GM18526 (cell line): ENCODE results near the gene NDUFB5.

Experiments
- POLR2A ChIP-seq: IDR thresholded peaks from 3 replicates; pipeline ENCODE4 v1.6.1; 2011; ENCODE audit not compliant: insufficient read length; ENCODE audit errors: extremely low read depth

Gene NDUFB5

GRCh38 chr3:179658606-179659005 is 54.0 kb downstream of the NDUFB5 start:
- TF ChIP-seq POLR2A, result no peak

DNA sequence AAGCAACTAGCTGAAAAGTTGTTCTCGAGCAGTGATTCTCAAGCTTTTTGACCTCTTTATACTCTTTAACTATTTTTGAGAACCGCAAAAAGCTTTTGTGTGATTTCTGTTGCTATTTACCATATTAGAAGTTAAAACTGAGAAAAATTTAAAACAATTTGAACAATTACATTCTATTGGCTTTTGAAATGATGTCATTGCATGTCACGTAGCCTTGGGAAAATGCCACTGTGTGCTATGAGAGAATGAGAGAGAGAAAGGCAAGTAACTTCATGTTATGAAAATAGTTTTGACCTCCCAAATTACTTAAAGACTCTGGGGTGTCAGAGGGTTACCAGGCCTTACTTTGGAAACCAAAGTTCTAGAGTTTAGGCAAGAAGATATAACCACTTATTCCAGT is 56.3 kb downstream of the NDUFB5 start:
- TF ChIP-seq POLR2A, result no peak

DNA sequence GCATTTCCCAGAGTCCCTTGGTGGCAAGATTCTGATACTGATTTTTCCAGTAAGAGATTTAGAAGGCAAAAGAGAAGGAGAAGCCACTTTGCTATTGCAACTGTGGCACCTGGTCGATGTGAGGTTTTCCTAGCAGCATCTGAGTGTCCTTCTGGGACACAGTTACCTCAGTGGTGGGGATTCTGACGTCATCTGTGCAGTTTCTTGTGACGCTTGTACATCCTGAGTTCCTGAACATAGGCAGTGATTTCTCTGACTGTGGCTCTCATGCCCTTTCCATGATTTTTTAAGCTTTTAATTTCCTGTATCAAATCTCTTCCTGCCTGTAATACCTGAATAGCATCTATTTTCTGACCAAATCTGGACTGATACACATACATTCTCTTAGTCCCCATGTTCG is 57.2 kb downstream of the NDUFB5 start:
- TF ChIP-seq POLR2A, result no peak

DNA sequence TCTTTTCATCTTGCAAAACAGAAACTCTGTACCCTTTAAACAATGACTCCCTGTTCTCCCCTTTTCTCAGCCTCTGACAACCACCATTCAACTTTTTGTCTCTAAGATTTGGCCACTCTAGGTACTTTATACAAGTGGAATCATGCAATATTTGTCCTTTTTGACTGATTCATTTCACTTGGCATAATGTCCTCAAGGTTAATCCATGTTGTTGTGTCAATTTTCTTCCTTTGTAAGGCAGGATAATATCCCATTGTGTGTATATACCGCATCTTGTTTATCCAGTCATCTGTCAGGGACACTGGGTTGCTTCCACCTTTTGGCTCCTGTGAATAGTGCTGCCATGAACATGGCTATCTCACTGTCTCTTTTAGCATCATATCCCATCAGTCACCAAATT is 58.5 kb downstream of the NDUFB5 start:
- TF ChIP-seq POLR2A, result no peak

DNA sequence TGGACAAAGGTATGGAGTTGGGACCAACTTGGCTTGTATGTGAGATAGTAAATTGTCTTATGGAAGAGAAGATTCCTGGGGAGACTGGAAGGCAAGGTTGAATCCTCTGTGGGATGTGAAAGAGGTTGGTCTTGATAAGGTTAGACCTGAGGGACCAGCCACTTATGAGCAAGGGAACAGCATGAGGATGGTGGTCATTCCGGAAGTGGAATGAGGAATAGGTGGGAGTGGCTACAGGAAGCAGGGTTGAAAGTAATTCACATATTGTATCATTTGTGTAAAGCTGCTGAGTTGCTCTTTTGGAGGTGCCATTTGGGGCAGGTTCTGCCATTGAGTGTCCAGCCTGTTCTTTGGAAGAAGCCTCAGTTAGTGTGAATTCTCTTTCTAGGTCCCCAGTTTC is 61.4 kb downstream of the NDUFB5 start:
- no peak for TF ChIP-seq POLR2A

DNA sequence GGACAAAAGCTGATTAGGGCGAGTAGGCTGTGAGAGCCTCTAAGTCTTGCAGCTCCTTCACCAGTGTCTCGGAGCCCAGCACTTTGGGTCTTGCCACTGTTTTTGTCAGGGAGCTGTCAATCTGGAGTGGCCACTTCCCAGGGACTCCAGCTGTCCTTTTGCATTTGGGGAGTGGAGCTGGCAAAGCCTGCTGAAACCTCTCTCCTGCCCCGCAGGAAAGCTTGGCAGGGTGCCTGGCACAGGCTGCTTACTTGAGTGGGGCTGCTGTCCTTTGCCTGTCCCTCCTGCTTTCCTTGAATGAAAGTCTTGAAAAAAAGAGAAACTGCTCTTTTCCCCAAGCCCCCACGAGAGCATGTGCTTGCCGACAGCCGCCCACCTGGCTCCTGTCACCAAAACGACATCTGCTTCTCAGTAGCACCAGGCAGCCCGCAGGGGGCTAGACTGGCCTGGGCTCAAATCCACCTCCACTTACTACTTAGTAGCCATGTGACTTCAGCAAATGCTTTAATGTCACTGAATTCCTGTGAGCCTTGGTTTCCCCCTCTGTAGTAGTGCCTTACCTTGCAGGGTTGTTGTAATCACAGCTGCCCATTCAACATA is 61.9 kb downstream of the NDUFB5 start:
- no peak for TF ChIP-seq POLR2A

DNA sequence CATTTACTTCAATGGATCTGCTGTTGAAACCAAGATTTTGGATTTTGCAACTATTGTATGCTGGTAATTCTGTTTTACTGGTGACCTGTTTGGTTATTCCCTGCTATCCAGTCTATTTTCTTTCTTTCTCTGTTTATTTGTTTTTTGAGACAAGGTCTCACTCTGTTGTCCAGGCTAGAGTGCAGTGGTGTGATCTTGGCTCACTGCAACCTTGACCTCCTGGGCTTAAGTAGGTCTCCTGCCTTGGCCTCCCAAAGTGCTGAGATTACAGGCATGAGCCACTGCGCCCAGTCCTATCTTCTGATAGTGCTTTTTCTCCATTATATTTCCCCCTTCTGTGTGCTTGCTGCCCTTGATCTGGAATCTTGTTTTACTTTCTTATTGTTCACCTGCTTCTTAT is 63.8 kb downstream of the NDUFB5 start:
- no peak for TF ChIP-seq POLR2A

GRCh38 chr3:179670311-179670710 is 65.7 kb downstream of the NDUFB5 start:
- TF ChIP-seq POLR2A, result no peak

DNA sequence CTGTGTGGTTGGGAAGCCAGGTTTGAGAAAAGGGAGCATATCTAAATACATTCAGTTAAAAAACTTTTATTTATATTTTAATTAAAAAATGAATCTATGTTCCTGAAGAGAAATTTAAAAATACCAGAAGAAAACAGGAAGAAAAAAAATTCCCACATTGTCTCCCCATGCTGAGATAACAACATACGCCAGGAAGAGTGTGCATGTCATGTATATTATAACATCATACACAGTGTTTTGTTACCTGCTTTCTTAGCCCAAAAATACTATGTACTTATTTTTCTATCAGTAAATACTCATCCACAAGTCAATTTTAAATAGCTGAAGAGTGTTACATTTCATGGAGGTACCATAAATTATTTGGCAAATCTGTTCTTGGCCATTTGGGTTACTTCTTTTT is 66.7 kb downstream of the NDUFB5 start:
- no peak for TF ChIP-seq POLR2A

GRCh38 chr3:179671747-179672242 is 67.2 kb downstream of the NDUFB5 start:
- TF ChIP-seq POLR2A, result no peak

DNA sequence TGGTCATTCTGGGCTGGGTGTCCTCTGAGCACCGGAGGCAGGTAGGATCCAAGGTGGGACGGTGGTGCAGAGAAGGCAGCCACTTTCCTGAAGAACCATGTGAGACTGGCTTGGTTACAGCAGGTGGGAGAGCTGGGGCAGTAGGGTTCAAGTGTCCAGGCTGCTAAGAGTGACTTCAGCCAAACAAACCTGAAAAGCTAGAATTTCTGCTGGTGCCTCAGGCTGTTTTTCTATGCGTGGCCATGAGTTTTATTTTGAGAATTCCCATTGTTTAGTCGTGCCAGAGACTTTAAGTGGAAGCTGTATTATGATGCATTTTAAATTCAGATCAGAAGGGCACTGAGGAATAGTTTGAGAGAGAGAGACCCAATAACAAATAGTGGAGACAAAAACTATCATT is 68.3 kb downstream of the NDUFB5 start:
- no peak for TF ChIP-seq POLR2A

- TF ChIP-seq POLR2A, result no peak
Measured at GRCh38 chr3:179673523-179673922, 68.9 kb downstream of the NDUFB5 start.

- no peak for TF ChIP-seq POLR2A
Measured at GRCh38 chr3:179676081-179676480, 71.5 kb downstream of the NDUFB5 start.
